IgD-negative memory B cell (primary cell): ENCODE measurements around the gene NACC1. TPM values are rescaled to one million over a fixed set of nuclear protein-coding genes. Genes with fewer than 3 reads are reported as not detected.

Source experiments
- H3K27ac Mint-ChIP-seq, 3 donors: one replicate each; pipeline ENCODE4 v1.8.0; 2020 to 2022; ENCODE audit warnings: mild to moderate bottlenecking in 3 of 3, mixed read lengths in 3 of 3, moderate library complexity in 1 of 3
- H3K27me3 Mint-ChIP-seq: one replicate; pipeline ENCODE4 v1.8.0; 2021; ENCODE audit warnings: mixed read lengths
- H3K36me3 Mint-ChIP-seq: one replicate; pipeline ENCODE4 v1.8.0; 2020; ENCODE audit warnings: mild to moderate bottlenecking, mixed read lengths
- H3K4me1 Mint-ChIP-seq, 3 donors: one replicate each; pipeline ENCODE4 v1.8.0; 2020 to 2022; ENCODE audit warnings: mixed read lengths in 3 of 3, mild to moderate bottlenecking in 1 of 3
- H3K4me3 Mint-ChIP-seq, 4 donors: one replicate each; pipeline ENCODE4 v1.8.0; 2020 to 2022; ENCODE audit warnings: mild to moderate bottlenecking in 4 of 4, mixed read lengths in 4 of 4, moderate library complexity in 3 of 4
- H3K9me3 Mint-ChIP-seq, 3 donors: one replicate each; pipeline ENCODE4 v1.8.0; 2020 to 2021; ENCODE audit warnings: mixed read lengths in 3 of 3, mild to moderate bottlenecking in 1 of 3
- polyA plus RNA-seq: library from polyadenylated mRNA; unstranded; fragments of 300-500 nt; fragmentation: Illumina TruSeq; gene quantifications from one replicate; pipeline ENCODE4 v1.2.3, GENCODE V29; 2021

Gene NACC1
- polyA plus RNA-seq, 1 donor from 2014 or later, result 2.7 TPM

DNA sequence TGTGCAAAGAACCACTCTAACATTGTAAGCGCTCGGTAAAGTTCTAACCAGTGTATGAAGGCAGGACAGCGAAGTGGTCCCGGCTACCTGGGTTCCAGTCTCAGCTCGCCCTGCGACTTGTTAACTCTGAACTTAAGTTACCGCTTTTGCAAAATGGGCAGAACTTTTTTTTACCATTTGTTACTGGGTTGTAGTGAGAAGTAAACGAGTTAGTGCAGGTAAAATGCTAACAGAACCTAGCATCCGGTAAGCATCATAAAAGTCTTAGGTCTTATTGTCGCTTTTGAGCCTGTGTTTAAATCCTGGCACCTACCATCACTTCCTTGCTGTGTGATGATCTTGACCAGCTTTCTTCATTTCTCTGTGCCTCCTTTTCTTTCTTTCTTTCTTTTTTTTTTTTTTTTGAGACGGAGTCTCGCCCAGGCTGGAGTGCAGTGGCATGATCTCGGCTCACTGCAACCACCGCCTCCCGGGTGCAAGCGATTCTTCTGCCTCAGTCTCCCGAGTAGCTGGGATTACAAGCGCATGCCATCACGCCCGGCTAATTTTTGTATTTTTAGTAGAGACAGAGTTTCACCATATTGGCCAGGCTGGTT, 790 bp upstream of the NACC1 start:
- H3K36me3 Mint-ChIP-seq, result no peaks in the 10 kb centered on the region
- no peaks in the 10 kb centered on the region for H3K9me3 Mint-ChIP-seq
- H3K4me1 Mint-ChIP-seq, result peaks cover 27 to 36% (median 32%) of the 10 kb centered on the region in 3 donors
- H3K27ac Mint-ChIP-seq, result peak overlapping the region; percentile 92 to 98 (median 92)
- H3K4me3 Mint-ChIP-seq, result peak overlapping the region; percentile 93 to 99 (median 98)
- no peaks in the 10 kb centered on the region for H3K27me3 Mint-ChIP-seq

DNA sequence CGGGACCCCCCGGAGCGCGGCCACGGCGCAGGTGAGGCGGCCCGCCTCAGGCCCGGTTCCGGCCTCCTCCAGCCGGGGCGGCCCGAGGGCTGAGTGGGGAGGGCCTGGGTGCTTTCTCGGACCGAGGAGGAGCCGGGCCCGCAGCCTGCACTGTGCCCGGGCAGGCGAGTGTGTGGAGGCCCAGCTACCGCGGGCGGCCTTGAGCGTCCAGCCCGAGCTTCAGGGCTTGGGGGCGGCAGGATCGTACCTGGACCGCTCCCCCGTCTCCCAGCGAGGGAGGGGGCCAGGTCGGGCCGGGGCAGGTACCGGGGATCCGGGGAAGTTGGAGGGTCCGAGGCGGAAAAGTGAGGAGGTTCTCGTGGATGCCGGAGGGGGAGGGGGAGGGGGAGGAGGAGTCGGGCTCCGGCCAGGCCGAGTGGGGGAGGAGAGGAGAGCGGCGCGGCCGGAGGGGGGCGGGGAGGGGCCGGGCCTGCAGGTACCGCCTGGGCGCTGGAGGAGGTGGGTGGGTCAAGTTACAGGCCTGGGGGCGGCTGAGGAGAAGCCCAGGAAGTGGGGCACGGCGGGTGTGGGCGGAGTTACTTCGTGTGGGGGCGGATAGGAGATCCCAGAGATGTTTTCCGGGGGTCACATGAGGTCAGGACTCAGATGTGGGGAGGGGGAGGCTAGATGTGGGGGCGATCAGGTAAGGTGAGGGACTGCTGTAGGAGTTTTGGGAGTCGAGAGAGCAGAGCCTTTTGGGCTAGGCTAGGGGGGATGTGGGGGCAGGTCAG, 545 bp downstream of the NACC1 start:
- H3K9me3 Mint-ChIP-seq, result no peaks in the 10 kb centered on the region
- peak overlapping the region; percentile 32 to 76 (median 39) for H3K27ac Mint-ChIP-seq
- H3K36me3 Mint-ChIP-seq, result no peaks in the 10 kb centered on the region
- H3K27me3 Mint-ChIP-seq, result no peaks in the 10 kb centered on the region
- peaks cover 33 to 40% (median 36%) of the 10 kb centered on the region in 3 donors for H3K4me1 Mint-ChIP-seq
- H3K4me3 Mint-ChIP-seq, result peak overlapping the region; percentile 70 to 90 (median 80)

DNA sequence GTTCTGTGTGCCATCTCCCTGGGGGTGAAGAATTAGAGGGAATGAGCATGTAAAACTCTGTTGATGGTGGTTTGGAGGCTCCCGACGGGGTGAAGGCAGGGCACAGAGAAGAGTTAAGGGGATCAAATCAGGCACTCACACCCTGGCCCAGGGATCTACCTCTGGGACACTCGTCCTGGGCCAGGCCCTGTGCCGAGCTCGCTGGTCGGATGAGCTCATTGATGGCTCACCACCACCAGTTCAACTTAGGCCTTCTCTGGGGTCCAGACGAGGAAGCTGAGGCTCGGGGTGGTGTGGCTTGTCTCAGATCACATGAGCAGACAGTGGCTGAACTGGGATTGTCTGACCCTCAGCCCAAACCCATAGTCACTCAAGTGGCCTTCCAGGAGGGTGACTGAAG, 1.6 kb downstream of the NACC1 start:
- no peaks in the 10 kb centered on the region for H3K36me3 Mint-ChIP-seq
- H3K4me1 Mint-ChIP-seq, result peaks cover 36 to 42% (median 37%) of the 10 kb centered on the region in 3 donors
- H3K9me3 Mint-ChIP-seq, result no peaks in the 10 kb centered on the region
- H3K4me3 Mint-ChIP-seq, result peak overlapping the region; percentile 70 to 90 (median 80)
- peak overlapping the region in 1 of 3 donors; percentile 32 for H3K27ac Mint-ChIP-seq
- H3K27me3 Mint-ChIP-seq, result no peaks in the 10 kb centered on the region

DNA sequence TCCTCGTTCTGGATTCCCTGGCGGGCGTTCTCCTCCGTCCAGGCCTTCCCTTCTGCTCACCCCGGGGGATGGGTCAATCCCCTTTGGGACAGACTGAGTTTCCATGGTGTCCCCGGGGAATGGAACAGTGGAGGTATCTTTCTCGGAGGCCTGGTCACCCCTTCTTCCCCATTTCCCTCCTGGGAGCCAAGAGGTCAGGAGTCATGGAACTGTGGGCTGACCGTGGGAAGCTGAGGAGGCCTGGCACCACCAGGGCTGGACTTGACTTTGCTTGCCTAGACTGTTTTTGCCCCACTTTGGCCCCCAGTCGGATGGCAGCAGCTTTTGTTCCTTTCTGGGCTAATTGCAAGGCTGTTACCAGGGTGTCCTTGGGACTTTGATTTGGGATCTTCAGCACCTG, 2.0 kb downstream of the NACC1 start:
- peak overlapping the region in 1 of 3 donors; percentile 32 for H3K27ac Mint-ChIP-seq
- peaks cover 36 to 42% (median 37%) of the 10 kb centered on the region in 3 donors for H3K4me1 Mint-ChIP-seq
- peak overlapping the region in 3 of 4 donors; percentile 58 to 88 (median 73) for H3K4me3 Mint-ChIP-seq
- H3K9me3 Mint-ChIP-seq, result no peaks in the 10 kb centered on the region
- H3K27me3 Mint-ChIP-seq, result no peaks in the 10 kb centered on the region
- H3K36me3 Mint-ChIP-seq, result no peaks in the 10 kb centered on the region

DNA sequence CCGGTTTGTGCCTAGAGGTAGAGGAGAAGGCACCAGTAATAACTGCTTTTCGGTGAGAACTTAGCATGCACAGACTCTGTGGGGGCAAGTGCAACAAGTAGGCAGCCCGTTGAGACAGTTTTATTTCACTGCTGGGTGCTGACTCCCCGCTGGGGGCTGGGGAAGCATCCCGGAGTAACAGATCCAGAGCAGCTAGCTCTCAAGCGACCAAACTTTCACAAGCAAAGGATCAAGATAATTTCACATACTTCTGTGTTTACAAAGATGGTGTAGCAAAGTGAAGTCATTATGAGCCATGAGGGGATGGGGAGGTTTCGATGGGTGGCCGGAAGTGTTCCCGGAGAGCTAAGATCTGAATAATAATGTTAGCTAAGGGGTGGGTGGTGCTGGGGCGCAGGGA, 2.8 kb downstream of the NACC1 start:
- Mint-ChIP-seq H3K36me3 (no peaks in the 10 kb centered on the region), H3K27me3 (no peaks in the 10 kb centered on the region), H3K9me3 (no peaks in the 10 kb centered on the region), H3K4me3 (peak overlapping the region in 3 of 4 donors; percentile 58 to 84 (median 83)), H3K4me1 (peaks cover 32 to 42% (median 37%) of the 10 kb centered on the region in 3 donors), H3K27ac (peak overlapping the region in 1 of 3 donors; percentile 15)

DNA sequence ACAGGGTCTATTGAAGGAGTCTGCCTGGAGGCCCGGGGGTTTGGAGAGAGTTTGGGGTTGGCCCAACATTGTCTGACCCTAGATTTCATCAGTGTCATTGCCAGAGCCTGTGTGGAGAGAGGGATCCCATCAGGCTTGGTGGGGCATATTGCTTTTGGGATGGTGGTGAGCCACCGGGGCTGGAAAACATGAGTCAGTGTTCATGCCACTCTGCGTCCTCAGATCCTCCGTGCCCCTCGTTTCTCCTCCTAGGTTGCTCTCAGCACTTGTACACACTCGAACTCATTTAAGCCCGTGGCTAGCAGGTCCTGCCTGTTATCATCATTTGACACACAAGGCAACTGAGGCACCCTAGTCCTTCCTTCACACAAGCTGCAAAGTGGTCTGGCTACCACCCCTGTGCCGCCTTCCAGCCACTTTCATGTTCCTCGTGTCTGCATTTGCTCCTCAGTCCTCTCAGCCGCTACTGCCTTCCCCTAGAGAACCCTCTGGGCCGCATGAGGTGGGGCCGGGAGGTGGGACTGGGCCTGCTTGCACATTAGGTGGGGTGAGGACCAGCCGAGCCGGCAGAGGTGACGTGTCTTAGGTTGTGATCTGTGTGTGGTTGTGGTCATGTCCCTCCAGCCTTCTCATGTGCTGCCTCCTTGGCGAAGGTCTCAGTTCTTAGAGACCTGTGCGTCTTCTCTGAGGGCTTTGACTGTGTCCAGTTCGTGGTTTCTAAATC, 3.6 kb downstream of the NACC1 start:
- no peaks in the 10 kb centered on the region for H3K36me3 Mint-ChIP-seq
- no peaks in the 10 kb centered on the region for H3K9me3 Mint-ChIP-seq
- peaks cover 30 to 37% (median 33%) of the 10 kb centered on the region in 3 donors for H3K4me1 Mint-ChIP-seq
- H3K27me3 Mint-ChIP-seq, result no peaks in the 10 kb centered on the region
- H3K4me3 Mint-ChIP-seq, result peak overlapping the region in 3 of 4 donors; percentile 58 to 78 (median 75)
- H3K27ac Mint-ChIP-seq, result peak overlapping the region in 2 of 3 donors; percentile 15 to 44

DNA sequence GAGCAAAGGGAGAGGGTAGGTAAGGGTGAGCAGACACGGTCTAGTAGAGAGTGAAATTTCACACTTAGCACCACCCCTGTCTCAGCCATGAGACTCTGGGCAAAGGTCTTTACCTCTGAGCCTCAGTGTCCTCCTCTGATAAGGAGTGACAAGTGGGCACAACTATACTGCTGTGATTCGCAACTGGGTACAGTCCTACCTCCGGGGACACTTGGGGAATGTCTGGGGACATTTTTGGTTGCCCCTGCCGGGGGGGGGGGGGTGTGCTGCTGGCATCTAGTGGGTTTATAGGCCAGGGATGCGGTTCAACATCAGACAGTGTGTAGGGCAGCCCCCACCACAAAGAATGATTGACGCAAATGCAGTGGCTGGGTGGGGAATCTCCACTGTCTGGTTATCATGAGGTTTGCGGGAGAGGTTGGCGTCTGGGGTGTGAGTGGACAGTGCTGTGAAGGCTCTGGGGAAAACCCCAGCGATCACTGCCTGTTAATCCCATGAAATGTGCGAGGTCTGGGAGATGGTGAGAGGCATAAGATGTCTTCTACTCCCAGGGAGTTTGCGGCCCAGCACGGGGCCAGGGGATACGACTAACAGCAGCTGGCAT, 4.3 kb downstream of the NACC1 start:
- Mint-ChIP-seq H3K4me1 (peaks cover 28 to 35% (median 29%) of the 10 kb centered on the region in 3 donors), H3K27me3 (no peaks in the 10 kb centered on the region), H3K9me3 (no peaks in the 10 kb centered on the region), H3K4me3 (peak overlapping the region in 3 of 4 donors; percentile 58 to 78 (median 75)), H3K27ac (peak overlapping the region in 2 of 3 donors; percentile 15 to 44), H3K36me3 (no peaks in the 10 kb centered on the region)

DNA sequence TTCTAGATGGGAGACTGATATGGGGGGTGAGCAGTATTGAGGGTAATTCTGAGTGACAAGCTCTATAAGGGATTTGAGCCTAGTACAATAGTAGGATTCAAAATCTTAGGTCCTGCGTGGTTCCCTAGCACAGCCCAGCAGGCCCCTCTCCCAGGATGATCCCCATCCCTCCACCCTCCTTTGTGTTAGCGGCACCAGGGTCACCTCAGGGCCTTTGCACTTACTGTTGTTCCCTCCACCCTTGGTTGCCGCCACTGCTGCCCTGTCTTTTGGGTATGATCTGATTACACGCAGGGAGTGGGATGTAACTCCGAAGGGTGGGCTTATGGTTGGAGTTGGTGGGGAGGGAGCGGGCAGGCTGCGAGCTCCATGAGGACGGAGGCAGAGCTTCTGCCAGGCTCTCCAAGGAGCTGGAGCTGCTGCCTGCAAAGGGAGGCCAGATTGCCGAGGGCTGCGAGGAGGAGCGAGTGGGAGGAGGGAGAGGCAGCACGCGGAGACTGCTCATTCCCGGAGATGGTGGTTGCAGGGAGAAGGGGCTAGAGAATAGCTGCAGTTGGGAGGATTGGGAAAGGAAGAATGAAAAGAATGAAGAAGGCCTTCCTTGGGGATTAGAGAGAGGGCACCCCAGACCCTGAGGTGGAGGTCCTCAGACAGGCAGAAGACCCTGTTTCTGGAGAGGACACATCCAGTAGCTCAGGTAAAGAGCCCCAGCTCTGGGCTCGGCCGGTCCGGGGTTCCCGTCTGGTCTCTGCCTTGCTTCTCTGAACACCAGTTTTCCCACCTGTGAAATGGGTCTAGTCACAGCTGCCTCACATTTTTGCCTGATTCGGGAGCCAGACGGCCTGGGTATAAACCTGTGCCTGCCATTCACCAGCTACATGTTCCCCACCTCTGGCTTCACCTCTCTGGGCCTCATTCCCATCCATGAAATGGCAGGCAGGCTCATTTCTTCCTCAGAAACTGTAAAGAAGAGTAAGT, 5.2 kb downstream of the NACC1 start:
- peak overlapping the region; percentile 15 to 86 (median 39) for H3K27ac Mint-ChIP-seq
- H3K4me1 Mint-ChIP-seq, result peaks cover 24 to 35% (median 29%) of the 10 kb centered on the region in 3 donors
- peak overlapping the region in 2 of 4 donors; percentile 45 to 58 for H3K4me3 Mint-ChIP-seq
- no peaks in the 10 kb centered on the region for H3K36me3 Mint-ChIP-seq
- H3K9me3 Mint-ChIP-seq, result no peaks in the 10 kb centered on the region
- H3K27me3 Mint-ChIP-seq, result no peaks in the 10 kb centered on the region

DNA sequence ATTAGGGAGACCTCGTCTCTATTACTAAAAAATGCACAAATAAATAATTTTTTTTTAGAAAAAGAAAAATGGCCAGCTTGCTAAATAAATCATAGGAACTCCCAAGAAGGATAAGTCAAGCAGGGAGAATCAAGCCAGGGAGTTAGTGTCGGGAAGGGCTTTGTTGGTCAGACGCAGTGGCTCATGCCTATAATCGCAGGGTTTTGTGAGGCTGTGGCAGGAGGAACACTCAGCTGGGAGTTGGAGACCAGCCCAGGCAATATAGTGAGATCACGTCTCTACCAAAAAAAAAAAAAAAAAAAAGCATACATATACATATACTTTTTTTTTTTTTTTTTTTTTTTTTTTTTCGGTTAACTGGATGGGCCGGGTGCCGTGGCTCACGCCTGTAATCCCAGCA, 9.0 kb downstream of the NACC1 start:
- H3K4me1 Mint-ChIP-seq, result peaks cover 12 to 24% (median 16%) of the 10 kb centered on the region in 3 donors
- H3K9me3 Mint-ChIP-seq, result no peaks in the 10 kb centered on the region
- H3K27me3 Mint-ChIP-seq, result no peaks in the 10 kb centered on the region
- no peak overlapping the region for H3K27ac Mint-ChIP-seq
- H3K36me3 Mint-ChIP-seq, result no peaks in the 10 kb centered on the region
- H3K4me3 Mint-ChIP-seq, result no peak overlapping the region

DNA sequence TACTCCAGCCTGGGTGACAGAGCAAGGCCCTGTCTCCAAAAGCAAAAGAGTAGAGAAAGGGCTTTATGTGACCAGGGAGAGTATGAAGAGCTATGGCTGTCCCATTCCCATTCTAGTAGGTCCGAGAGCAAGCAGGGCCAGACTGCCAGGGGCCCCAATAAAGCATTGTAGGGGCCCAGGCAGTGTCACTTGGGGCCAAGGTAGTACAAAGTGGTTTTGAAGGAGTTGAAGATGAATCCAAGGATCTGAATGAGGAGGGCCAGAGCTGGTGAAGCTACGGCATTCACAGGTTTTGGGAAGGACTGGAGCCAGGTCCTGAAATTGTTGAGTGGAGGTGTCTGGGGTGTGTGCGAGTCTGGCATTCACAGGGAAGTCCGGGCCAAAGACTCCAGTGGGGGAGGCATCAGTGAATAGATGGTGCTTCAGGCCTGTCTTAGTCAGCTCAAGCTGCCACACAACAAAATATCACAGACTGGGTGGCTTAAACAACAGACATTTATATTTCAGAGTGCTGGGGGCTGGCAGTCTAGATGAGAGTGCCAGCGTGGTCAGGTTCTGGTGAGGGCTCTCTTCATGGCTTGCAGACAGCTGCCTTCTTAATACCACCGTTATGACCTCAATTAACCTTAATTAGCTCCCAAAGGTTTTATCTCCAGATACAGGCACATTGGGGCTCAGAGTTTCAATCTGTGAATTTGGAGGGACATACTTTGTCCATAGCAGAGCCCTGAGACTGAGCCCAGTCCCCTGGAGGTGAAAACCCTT, 9.9 kb downstream of the NACC1 start:
- Mint-ChIP-seq H3K27me3 (no peaks in the 10 kb centered on the region), H3K4me1 (peaks cover 8 to 23% (median 15%) of the 10 kb centered on the region in 3 donors), H3K4me3 (no peak overlapping the region), H3K9me3 (no peaks in the 10 kb centered on the region), H3K27ac (no peak overlapping the region), H3K36me3 (no peaks in the 10 kb centered on the region)

DNA sequence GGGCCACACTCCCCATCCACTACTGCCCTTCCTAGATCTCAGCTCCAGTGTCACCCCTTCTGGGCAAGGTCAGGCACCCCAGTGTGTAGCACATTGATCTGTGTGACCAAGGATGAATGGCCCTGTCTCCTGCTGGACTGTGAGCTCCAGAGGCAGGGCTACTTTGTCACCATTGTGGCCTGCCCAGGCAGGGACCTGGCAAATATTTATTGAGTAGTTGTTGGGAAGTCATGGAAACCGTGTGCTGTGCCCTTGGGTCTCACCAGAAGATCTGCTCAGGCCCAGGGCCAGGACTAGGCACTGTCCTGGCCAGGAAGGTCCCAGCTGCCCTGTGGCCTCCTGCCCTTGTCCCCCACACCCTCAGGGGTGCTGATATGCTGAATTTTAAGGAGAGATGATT, 10.5 kb downstream of the NACC1 start:
- peak overlapping the region in 1 of 3 donors; percentile 59 for H3K27ac Mint-ChIP-seq
- H3K36me3 Mint-ChIP-seq, result no peaks in the 10 kb centered on the region
- peaks cover 10 to 18% (median 18%) of the 10 kb centered on the region in 3 donors for H3K4me1 Mint-ChIP-seq
- H3K27me3 Mint-ChIP-seq, result no peaks in the 10 kb centered on the region
- H3K4me3 Mint-ChIP-seq, result no peak overlapping the region
- no peaks in the 10 kb centered on the region for H3K9me3 Mint-ChIP-seq

DNA sequence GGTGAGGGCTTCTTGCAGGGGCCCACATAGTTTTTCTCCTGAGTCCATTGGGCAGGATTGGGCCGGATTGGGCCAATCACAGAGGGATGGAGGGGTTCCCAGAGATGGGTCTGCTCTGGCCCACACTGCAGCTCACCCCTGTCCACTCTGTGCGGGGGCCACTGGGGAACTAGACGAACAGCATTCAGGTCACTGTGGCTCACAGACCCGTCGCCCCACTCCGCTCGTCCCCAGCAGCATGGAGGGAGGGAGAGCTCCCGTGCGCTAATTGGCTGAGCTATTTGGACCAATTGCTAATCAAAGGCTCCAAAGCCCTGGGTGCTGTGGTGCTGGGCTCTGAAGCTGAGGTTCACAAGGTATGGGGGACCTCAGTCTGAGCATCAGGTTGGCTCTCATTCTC, 11.3 kb downstream of the NACC1 start:
- H3K4me1 Mint-ChIP-seq, result peaks cover 7 to 19% (median 16%) of the 10 kb centered on the region in 3 donors
- no peaks in the 10 kb centered on the region for H3K36me3 Mint-ChIP-seq
- no peak overlapping the region for H3K27ac Mint-ChIP-seq
- H3K4me3 Mint-ChIP-seq, result no peak overlapping the region
- H3K9me3 Mint-ChIP-seq, result no peaks in the 10 kb centered on the region
- no peaks in the 10 kb centered on the region for H3K27me3 Mint-ChIP-seq

DNA sequence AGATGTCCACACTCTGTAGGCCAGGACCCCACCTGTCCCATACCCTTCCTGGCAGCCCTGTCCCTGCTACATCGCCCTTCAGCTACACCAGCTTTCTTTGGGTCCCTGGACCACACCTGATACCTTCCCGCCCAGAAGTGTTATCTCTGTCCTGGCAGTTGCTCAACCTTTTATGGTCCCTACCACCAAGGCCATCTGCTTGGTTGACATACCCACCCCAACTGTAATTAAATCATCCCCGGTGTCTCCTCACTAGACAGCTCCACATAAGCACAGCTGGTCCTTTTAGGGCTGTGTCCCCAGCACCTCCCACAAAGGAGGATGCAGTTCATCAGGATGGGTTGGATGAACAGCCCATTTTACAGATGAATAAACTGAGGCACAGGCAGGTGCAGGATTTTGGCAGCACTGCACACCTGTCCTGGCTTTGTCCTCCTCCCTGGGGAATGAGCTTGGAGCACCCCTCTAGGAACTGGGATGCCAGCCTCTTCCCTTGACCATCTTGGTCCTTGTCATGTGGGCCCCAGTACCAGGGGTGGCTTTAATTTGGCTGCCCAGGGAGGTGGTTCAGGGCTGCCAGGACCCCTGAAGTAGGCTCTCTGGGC, 12.9 kb downstream of the NACC1 start:
- no peaks in the 10 kb centered on the region for H3K36me3 Mint-ChIP-seq
- no peaks in the 10 kb centered on the region for H3K27me3 Mint-ChIP-seq
- H3K4me3 Mint-ChIP-seq, result no peak overlapping the region
- no peaks in the 10 kb centered on the region for H3K9me3 Mint-ChIP-seq
- H3K4me1 Mint-ChIP-seq, result peaks cover 7 to 19% (median 16%) of the 10 kb centered on the region in 3 donors
- H3K27ac Mint-ChIP-seq, result no peak overlapping the region
